ENCODE data around the gene HSF4.
A peak's percentile ranks its signal among the peaks of the same experiment; 100 is the strongest.

- TF ChIP-seq, protein P1, sequence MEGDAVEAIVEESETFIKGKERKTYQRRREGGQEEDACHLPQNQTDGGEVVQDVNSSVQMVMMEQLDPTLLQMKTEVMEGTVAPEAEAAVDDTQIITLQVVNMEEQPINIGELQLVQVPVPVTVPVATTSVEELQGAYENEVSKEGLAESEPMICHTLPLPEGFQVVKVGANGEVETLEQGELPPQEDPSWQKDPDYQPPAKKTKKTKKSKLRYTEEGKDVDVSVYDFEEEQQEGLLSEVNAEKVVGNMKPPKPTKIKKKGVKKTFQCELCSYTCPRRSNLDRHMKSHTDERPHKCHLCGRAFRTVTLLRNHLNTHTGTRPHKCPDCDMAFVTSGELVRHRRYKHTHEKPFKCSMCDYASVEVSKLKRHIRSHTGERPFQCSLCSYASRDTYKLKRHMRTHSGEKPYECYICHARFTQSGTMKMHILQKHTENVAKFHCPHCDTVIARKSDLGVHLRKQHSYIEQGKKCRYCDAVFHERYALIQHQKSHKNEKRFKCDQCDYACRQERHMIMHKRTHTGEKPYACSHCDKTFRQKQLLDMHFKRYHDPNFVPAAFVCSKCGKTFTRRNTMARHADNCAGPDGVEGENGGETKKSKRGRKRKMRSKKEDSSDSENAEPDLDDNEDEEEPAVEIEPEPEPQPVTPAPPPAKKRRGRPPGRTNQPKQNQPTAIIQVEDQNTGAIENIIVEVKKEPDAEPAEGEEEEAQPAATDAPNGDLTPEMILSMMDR (conservative IDR thresholded peaks at IDR 0.05 in 1 of 2, IDR thresholded peaks at IDR 0.05 in 1 of 2; ENCODE audit: extremely low read depth in 1 of 2, insufficient read depth in 1 of 2, low read depth in 1 of 2, low read length in 2 of 2) = peak; percentile 73 to 82
- TF ChIP-seq EZH2 (IDR thresholded peaks at IDR 0.05; ENCODE audit: borderline replicate concordance, low read length) = no peak
These were observed 20.6 kb downstream of the HSF4 start for GRCh38 chr16:67184995-67185650.
